ENCODE data around the gene NCF1.

- TF ChIP-seq CTCF (IDR thresholded peaks at IDR 0.05; ENCODE audit: borderline replicate concordance, extremely low read depth, low read length, poor library complexity, severe bottlenecking): no peak
- TF ChIP-seq EZH2 (IDR thresholded peaks at IDR 0.05; ENCODE audit: borderline replicate concordance, low read depth, low read length, severe bottlenecking): no peak
Observed at GRCh38 chr7:74725840-74726239, 48.0 kb upstream of the NCF1 start.

Measured in DND-41 (cell line).